ENCODE data around the gene CYP51A1. TPM values are rescaled to one million over a fixed set of nuclear protein-coding genes. Genes with fewer than 3 reads are reported as not detected.

Gene CYP51A1
- total RNA-seq, 1 donor from 2014 or later: 49.6 TPM

Other genes with a start within 250 kb of the CYP51A1 start
- gene AKAP9, start 193.6 kb downstream of the CYP51A1 start, total RNA-seq: 41.6 and 46.8 TPM in 2 replicates
- gene LRRD1, start 44.7 kb upstream of the CYP51A1 start, total RNA-seq: 0.11 TPM in 1 of 2 replicates, not detected in the other
- 43.6 and 45.5 TPM in 2 replicates for gene KRIT1, start 111.4 kb upstream of the CYP51A1 start, total RNA-seq
- gene ANKIB1, start 111.5 kb upstream of the CYP51A1 start, total RNA-seq: 59.6 and 63.9 TPM in 2 replicates

All from T-helper 2 cell treated with Interferon-gamma antibody and Interleukin-4, amounts not matched to agents 100 ng/mL and 5 ng/mL, for 36 hours (primary cell).